Gastrocnemius medialis (tissue), 4 donors: ENCODE measurements around the gene SLC45A2.

Experiments used
- POLR2A ChIP-seq, 2 donors: fragments of 450-650 bp; IDR thresholded peaks; one replicate each; pipeline ENCODE4 v1.6.1; 2017; ENCODE audit warnings: antibody characterized with exemption in 2 of 2, mild to moderate bottlenecking in 2 of 2, moderate library complexity in 2 of 2
- TF ChIP-seq, protein P1 (sequence below), 5 experiments: fragments of 450-650 bp in 3 of 5; fragments of 200-600 bp in 2 of 5; sonication (generic) in 2 of 5; IDR thresholded peaks in 4 of 5; conservative IDR thresholded peaks in 1 of 5; 1 replicate in 4 of 5; 2 replicates in 1 of 5; pipeline ENCODE4 v1.5.1; 2016 to 2019; ENCODE audit warnings: antibody characterized with exemption in 5 of 5, mild to moderate bottlenecking in 3 of 5, moderate library complexity in 3 of 5

DNA sequence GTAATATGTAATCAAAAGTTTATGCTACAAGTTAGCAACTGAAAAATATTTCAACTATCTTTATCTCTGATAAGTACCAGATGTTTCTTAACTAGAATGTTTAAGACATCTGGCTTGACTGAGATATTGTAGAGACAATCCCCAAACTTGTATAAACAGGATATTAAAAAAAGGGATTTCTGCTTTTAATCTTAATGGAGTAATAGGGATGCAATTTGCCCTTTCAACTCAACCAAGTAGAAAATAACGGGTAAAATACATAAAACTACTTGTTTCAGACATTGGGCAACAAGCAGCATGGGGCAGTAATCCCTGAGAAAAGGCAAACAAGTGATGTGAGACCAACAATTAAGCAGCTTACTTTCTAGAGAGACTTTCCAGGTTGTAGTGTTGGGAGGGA lies 83.3 kb downstream of the SLC45A2 start:
- TF ChIP-seq POLR2A (IDR thresholded peaks at IDR 0.05), result no peak
- TF ChIP-seq, protein P1, sequence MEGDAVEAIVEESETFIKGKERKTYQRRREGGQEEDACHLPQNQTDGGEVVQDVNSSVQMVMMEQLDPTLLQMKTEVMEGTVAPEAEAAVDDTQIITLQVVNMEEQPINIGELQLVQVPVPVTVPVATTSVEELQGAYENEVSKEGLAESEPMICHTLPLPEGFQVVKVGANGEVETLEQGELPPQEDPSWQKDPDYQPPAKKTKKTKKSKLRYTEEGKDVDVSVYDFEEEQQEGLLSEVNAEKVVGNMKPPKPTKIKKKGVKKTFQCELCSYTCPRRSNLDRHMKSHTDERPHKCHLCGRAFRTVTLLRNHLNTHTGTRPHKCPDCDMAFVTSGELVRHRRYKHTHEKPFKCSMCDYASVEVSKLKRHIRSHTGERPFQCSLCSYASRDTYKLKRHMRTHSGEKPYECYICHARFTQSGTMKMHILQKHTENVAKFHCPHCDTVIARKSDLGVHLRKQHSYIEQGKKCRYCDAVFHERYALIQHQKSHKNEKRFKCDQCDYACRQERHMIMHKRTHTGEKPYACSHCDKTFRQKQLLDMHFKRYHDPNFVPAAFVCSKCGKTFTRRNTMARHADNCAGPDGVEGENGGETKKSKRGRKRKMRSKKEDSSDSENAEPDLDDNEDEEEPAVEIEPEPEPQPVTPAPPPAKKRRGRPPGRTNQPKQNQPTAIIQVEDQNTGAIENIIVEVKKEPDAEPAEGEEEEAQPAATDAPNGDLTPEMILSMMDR (IDR thresholded peaks at IDR 0.05 in 4 of 5, conservative IDR thresholded peaks at IDR 0.05 in 1 of 5), result no peak
